HL-60 (cell line): ENCODE results near the gene SRCIN1.

ENCODE experiments used
- DNase-seq, 2 experiments: peaks; one replicate each; pipeline ENCODE4 v3.0.0-alpha.2; 2010 to 2020; ENCODE audit warnings: low read depth in 1 of 2, low spot score in 1 of 2
- H3K27ac ChIP-seq: fragments of 250-450 bp; sonication (Bioruptor Pico); replicated peaks from 2 replicates; pipeline ENCODE4 v1.5.1; 2020; ENCODE audit warnings: mild to moderate bottlenecking, moderate library complexity
- H3K27me3 ChIP-seq: fragments of 250-450 bp; sonication (Bioruptor Pico); 2 replicates; pipeline ENCODE4 v1.5.1; 2021; ENCODE audit warnings: mild to moderate bottlenecking, moderate library complexity; ENCODE audit not compliant: insufficient read depth, poor library complexity, severe bottlenecking
- H3K4me3 ChIP-seq: replicated peaks from 2 replicates; pipeline ENCODE4 v1.5.1; 2011; ENCODE audit warnings: mild to moderate bottlenecking, control low read depth, low read length; ENCODE audit not compliant: insufficient read depth
- GABPA ChIP-seq: IDR thresholded peaks from 2 replicates; pipeline ENCODE4 v1.6.1; 2012; ENCODE audit warnings: low read depth
- POLR2AphosphoS5 ChIP-seq: IDR thresholded peaks from 2 replicates; pipeline ENCODE4 v1.6.1; 2012; ENCODE audit warnings: low read depth
- SPI1 ChIP-seq: IDR thresholded peaks from 2 replicates; pipeline ENCODE4 v1.6.1; 2012; ENCODE audit warnings: low read depth, mild to moderate bottlenecking, borderline replicate concordance
- TF ChIP-seq, protein P1 (sequence below): IDR thresholded peaks from one replicate; pipeline ENCODE4 v1.5.1; 2011; ENCODE audit warnings: low read length, control low read depth, inconsistent platforms; ENCODE audit not compliant: insufficient read depth
- TF ChIP-seq, protein P2 (sequence below): IDR thresholded peaks from 2 replicates; pipeline ENCODE4 v1.6.1; 2012; ENCODE audit warnings: low read depth; ENCODE audit not compliant: insufficient replicate concordance

SRCIN1 gene

DNA sequence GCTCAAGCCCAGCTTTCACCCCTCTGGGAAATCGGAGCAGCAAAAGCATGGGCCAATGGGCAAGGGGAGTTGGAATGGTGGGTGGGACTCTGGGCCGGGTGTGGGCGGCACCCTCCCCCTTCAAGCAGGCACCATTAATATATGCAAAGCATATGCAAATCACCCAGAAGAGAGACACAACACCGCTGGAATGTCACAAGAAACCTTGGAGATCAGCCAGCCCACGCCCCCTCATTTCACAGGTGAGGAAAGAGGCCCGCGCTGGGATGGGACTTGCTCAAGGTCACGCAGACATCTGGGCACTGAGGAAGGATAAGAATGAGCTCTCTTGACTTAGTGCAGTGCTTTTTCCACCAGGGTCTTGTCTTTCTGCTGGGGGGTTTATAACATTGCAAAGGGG is 4.8 kb downstream of the SRCIN1 start:
- no peak overlapping the region for H3K27ac ChIP-seq
- H3K4me3 ChIP-seq, result no peak overlapping the region
- DNase-seq, result no peak
- TF ChIP-seq POLR2AphosphoS5 (no peak), SPI1 (no peak), GABPA (no peak)
- TF ChIP-seq, protein P1, sequence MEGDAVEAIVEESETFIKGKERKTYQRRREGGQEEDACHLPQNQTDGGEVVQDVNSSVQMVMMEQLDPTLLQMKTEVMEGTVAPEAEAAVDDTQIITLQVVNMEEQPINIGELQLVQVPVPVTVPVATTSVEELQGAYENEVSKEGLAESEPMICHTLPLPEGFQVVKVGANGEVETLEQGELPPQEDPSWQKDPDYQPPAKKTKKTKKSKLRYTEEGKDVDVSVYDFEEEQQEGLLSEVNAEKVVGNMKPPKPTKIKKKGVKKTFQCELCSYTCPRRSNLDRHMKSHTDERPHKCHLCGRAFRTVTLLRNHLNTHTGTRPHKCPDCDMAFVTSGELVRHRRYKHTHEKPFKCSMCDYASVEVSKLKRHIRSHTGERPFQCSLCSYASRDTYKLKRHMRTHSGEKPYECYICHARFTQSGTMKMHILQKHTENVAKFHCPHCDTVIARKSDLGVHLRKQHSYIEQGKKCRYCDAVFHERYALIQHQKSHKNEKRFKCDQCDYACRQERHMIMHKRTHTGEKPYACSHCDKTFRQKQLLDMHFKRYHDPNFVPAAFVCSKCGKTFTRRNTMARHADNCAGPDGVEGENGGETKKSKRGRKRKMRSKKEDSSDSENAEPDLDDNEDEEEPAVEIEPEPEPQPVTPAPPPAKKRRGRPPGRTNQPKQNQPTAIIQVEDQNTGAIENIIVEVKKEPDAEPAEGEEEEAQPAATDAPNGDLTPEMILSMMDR, result no peak
- TF ChIP-seq, protein P2, sequence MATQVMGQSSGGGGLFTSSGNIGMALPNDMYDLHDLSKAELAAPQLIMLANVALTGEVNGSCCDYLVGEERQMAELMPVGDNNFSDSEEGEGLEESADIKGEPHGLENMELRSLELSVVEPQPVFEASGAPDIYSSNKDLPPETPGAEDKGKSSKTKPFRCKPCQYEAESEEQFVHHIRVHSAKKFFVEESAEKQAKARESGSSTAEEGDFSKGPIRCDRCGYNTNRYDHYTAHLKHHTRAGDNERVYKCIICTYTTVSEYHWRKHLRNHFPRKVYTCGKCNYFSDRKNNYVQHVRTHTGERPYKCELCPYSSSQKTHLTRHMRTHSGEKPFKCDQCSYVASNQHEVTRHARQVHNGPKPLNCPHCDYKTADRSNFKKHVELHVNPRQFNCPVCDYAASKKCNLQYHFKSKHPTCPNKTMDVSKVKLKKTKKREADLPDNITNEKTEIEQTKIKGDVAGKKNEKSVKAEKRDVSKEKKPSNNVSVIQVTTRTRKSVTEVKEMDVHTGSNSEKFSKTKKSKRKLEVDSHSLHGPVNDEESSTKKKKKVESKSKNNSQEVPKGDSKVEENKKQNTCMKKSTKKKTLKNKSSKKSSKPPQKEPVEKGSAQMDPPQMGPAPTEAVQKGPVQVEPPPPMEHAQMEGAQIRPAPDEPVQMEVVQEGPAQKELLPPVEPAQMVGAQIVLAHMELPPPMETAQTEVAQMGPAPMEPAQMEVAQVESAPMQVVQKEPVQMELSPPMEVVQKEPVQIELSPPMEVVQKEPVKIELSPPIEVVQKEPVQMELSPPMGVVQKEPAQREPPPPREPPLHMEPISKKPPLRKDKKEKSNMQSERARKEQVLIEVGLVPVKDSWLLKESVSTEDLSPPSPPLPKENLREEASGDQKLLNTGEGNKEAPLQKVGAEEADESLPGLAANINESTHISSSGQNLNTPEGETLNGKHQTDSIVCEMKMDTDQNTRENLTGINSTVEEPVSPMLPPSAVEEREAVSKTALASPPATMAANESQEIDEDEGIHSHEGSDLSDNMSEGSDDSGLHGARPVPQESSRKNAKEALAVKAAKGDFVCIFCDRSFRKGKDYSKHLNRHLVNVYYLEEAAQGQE, result no peak
- H3K27me3 ChIP-seq, result peaks cover 85% of the 10 kb centered on the region

DNA sequence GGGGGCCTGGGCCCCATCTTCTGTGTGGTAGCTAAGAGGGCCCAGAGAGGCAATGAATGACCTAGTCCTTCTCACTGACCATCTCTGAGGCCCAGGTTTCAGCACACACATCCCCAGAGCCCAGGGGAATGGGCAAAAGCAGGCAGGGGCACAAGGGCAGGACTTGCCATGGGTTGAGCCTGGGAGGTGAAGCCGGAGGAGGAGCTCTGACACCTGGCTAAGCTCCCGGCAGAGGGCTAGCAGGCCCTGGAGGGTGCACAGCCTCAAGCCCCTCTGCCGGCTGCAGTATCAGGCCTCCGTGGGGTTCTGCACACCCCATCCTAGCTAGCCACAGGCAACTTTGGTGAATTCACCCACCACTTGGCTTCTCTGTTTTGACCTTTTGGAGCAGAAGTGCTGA is 5.3 kb downstream of the SRCIN1 start:
- H3K27ac ChIP-seq, result no peak overlapping the region
- TF ChIP-seq GABPA, result no peak
- TF ChIP-seq, protein P2, result no peak
- no peak for TF ChIP-seq SPI1
- TF ChIP-seq, protein P1, result no peak
- no peak for TF ChIP-seq POLR2AphosphoS5
- peaks cover 89% of the 10 kb centered on the region for H3K27me3 ChIP-seq
- H3K4me3 ChIP-seq, result no peak overlapping the region
- DNase-seq, result no peak

DNA sequence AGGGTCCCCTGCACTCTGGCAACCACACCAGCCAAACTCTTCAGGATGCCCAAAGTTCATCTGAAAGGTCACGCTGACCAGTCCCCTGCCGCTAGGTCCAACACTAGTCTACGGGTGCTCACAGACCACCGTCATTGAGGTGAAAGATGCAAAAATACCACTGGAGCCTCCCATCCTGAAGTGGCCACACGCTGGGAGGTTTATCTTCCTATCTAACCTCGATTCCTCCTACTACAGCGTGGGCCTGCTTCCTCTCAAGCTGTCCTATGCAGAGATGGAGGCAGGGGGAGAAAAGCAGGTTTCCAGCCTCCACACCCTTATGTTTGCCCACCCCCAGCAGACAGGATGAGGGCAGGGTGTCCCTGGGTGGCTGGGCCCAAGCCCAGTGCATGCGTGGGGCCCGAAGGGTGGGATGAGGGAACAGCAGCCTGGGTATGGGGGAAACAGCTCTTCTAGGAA is 6.3 kb downstream of the SRCIN1 start:
- H3K27me3 ChIP-seq, result peaks cover 91% of the 10 kb centered on the region
- DNase-seq, result no peak
- no peak overlapping the region for H3K27ac ChIP-seq
- H3K4me3 ChIP-seq, result no peak overlapping the region
- no peak for TF ChIP-seq POLR2AphosphoS5
- TF ChIP-seq SPI1, result no peak
- TF ChIP-seq, protein P1, result no peak
- TF ChIP-seq GABPA, result no peak
- TF ChIP-seq, protein P2, result no peak
